Measurements from ENCODE around the gene KIRREL3. TPM values are rescaled to one million over a fixed set of nuclear protein-coding genes. Genes with fewer than 3 reads are reported as not detected.
A peak's percentile ranks its signal among the peaks of the same experiment; 100 is the strongest.

Gene KIRREL3
- total RNA-seq, 1 donor = 0.45 TPM

DNA sequence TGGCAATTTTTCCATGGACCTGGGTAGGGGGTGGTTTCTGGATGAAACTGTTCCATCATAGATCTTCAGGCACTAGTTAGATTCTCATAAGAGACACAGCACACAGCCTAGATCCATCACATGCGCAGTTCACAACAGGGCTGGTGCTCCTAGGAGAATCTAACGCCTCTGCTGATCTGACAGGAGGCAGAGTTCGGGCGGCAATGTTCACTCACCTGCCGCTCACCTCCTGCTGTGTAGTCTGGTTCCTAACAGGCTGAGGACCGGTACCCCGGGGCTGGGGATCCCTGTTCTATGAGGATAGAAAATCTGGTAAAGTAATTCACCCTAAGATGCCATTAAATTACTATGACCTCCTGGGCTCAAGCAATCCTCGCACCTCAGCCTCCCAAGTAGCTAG is 318.0 kb downstream of the KIRREL3 start:
- no peak overlapping the region for H3K4me3 ChIP-seq (ENCODE audit: low read depth, low read length)
- TF ChIP-seq, protein P1, sequence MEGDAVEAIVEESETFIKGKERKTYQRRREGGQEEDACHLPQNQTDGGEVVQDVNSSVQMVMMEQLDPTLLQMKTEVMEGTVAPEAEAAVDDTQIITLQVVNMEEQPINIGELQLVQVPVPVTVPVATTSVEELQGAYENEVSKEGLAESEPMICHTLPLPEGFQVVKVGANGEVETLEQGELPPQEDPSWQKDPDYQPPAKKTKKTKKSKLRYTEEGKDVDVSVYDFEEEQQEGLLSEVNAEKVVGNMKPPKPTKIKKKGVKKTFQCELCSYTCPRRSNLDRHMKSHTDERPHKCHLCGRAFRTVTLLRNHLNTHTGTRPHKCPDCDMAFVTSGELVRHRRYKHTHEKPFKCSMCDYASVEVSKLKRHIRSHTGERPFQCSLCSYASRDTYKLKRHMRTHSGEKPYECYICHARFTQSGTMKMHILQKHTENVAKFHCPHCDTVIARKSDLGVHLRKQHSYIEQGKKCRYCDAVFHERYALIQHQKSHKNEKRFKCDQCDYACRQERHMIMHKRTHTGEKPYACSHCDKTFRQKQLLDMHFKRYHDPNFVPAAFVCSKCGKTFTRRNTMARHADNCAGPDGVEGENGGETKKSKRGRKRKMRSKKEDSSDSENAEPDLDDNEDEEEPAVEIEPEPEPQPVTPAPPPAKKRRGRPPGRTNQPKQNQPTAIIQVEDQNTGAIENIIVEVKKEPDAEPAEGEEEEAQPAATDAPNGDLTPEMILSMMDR (IDR thresholded peaks at IDR 0.05; ENCODE audit: insufficient read depth, low read length) = no peak
- no peak for DNase-seq (ENCODE audit: low read depth)

DNA sequence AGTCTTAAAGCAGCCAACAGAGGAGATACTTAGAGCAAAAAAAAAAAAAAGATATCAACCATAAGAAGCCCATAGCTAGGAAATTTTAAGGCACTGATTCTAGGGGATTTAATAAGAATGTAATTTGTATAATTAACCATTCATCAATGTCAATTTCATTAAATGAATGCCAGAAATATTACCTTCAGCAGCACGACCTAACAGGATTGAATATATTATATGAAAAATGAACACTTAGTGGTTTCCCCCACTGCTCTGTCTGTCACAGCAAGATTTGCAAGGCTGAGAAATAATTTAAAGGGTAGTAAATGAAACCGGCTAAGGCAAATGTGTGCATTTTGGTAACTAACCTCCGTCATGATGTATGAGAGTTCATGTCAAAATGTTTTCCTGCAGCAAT is 319.9 kb downstream of the KIRREL3 start:
- no peak for DNase-seq (ENCODE audit: low read depth)
- no peak overlapping the region for H3K4me3 ChIP-seq (ENCODE audit: low read depth, low read length)
- TF ChIP-seq, protein P1 (IDR thresholded peaks at IDR 0.05; ENCODE audit: insufficient read depth, low read length) = no peak

DNA sequence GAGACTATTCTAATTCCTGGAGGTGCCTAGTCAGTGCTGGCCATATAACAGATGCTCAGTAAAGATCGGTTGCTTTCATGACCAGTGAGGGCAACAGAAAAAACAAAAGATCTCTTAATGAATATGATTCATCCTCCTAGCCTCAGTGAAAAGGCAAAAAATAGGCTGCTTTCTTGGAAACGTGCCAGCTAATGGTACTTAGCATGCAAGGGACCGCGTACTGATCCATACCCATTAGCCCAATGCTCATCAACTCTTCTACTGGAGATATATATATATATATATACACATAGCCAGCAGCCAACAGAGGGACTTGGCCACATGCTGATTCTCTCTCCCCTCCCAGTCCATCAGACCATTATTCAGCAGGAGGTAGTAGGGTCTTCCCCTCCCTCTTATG is 320.4 kb downstream of the KIRREL3 start:
- DNase-seq (ENCODE audit: low read depth) = no peak
- TF ChIP-seq, protein P1 (IDR thresholded peaks at IDR 0.05; ENCODE audit: insufficient read depth, low read length) = no peak
- H3K4me3 ChIP-seq (ENCODE audit: low read depth, low read length) = no peak overlapping the region

DNA sequence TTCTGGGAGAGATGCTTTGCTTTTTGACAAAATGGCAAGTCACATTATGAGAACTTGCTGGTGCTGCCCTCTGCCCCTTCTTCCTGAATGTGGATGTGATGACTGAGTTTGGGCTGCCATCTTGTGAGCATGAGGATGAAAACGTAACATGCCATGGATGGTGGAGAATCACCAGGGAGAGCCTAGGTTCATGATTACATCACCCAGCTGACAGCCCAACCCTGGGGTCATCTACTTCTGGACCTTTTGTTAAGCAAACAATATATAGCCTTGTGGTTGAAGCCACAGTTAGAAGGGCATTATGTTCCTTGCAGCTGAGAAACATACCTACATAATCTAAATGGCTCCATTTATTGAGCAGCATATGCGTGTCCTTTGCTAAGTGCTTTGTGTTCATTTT is 321.5 kb downstream of the KIRREL3 start:
- TF ChIP-seq, protein P1 (IDR thresholded peaks at IDR 0.05; ENCODE audit: insufficient read depth, low read length) = no peak
- H3K4me3 ChIP-seq (ENCODE audit: low read depth, low read length) = no peak overlapping the region
- DNase-seq (ENCODE audit: low read depth) = no peak

DNA sequence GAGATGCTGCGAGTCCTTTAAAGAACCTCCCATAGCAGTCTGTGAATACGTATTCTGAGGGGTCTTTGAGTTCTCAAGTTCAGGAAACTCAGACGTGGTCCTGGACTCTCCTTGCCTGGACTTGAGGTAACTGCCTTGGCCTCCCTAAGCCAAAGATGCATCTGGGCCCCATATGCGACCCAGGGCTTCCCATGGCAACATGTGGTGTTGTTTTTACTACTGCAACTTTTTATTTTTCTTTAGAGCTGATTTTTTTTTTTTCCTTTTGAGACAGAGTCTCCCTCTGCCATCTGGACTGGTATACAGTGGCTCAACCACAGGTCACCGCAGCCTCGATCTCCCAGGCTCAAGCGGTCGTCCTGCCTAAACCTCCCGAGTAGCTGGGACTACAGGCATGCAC is 324.0 kb downstream of the KIRREL3 start:
- TF ChIP-seq, protein P1 (IDR thresholded peaks at IDR 0.05; ENCODE audit: insufficient read depth, low read length) = no peak
- DNase-seq (ENCODE audit: low read depth) = no peak
- H3K4me3 ChIP-seq (ENCODE audit: low read depth, low read length) = no peak overlapping the region

DNA sequence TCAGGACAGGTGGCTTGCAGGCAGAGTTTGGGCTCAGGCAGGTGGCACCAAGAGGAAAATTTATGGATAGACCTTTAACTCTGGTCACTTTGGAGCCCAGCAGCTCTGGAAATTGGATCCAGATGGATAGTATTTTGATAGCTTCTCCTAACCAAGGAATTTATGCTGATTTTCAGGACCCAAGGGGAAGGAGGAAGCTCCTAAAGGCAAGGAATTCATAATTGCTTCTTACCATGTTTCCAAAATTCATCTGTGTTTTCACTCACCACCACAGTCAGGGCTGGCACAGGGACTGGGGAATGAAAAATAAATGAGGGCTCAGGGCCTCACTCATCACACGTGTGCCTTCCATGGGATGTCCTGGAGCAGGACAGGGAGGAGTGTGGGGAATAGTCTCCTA is 327.3 kb downstream of the KIRREL3 start:
- TF ChIP-seq, protein P1 (IDR thresholded peaks at IDR 0.05; ENCODE audit: insufficient read depth, low read length) = no peak

DNA sequence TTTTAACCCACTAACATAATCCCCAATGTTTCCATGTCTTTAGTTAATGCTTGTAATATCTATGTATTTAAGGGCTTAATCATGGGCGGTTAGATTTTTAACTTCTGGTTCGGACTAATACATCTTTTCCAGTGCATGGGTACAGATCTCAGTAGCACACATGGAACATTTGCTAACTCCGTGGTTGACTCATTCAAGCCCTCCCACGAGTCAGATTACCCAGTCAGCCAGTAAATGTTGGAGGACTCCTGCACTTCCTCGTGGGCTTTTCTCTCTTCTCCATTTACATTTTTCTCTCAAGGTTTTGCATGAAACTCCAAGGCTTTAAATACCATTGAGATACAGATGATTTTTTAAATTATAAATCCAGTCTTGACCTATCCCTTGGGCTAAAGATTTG is 331.2 kb downstream of the KIRREL3 start:
- TF ChIP-seq, protein P1 (IDR thresholded peaks at IDR 0.05; ENCODE audit: insufficient read depth, low read length) = no peak
- DNase-seq (ENCODE audit: low read depth) = peak; percentile 1

More for the DNA sequence above, 327.3 kb downstream of the KIRREL3 start:
- no peak for DNase-seq (ENCODE audit: low read depth)
- H3K4me3 ChIP-seq (ENCODE audit: low read depth, low read length) = no peak overlapping the region

More for the DNA sequence above, 331.2 kb downstream of the KIRREL3 start:
- H3K4me3 ChIP-seq (ENCODE audit: low read depth, low read length) = no peak overlapping the region
